HTERT RPE-1 (cell line): Measurements from ENCODE around the gene KPNA4.
"Not testable (repeated sequence)": the region's sequence is repeated elsewhere in the genome, so short reads cannot be mapped to it uniquely, and the experiment has no call there.

ENCODE experiments used
- in situ Hi-C: fragments of 300-500 bp; cut with MboI; formaldehyde crosslinking; loops from 4 replicates; pipeline ENCODE4 v1.14.3; 2020; ENCODE audit warnings: low sequenced_read_pairs

Gene KPNA4

GRCh38 chr3:160565442-160566403 lies at the start of gene KPNA4:
Gene KPNA4 (minus strand): TSS chr3:160565571. CDS start chr3:160565282, 289 bp downstream.
- in situ Hi-C loops = no loop called here

GRCh38 chr3:160613661-160614060 lies 48.3 kb upstream of the KPNA4 start:
- in situ Hi-C loops = no loop called here

GRCh38 chr3:160612386-160613075 lies 47.2 kb upstream of the KPNA4 start:
- in situ Hi-C loops = no loop called here

GRCh38 chr3:160611141-160611540 lies 45.8 kb upstream of the KPNA4 start:
- in situ Hi-C loops = no loop called here

- in situ Hi-C loops = no loop called here
Observed at GRCh38 chr3:160608870-160609269, 43.5 kb upstream of the KPNA4 start.

- in situ Hi-C loops = no loop called here
Observed at GRCh38 chr3:160607826-160608225, 42.5 kb upstream of the KPNA4 start.

- in situ Hi-C loops = no loop called here
Observed at GRCh38 chr3:160605315-160605714, 39.9 kb upstream of the KPNA4 start.

- in situ Hi-C loops = not testable (repeated sequence)
Observed at GRCh38 chr3:160603845-160604244, 38.5 kb upstream of the KPNA4 start.

GRCh38 chr3:160602259-160602658 lies 36.9 kb upstream of the KPNA4 start:
- in situ Hi-C loops = no loop called here

- in situ Hi-C loops = no loop called here
Observed at GRCh38 chr3:160601288-160601687, 35.9 kb upstream of the KPNA4 start.

- in situ Hi-C loops = no loop called here
Observed at GRCh38 chr3:160598865-160599264, 33.5 kb upstream of the KPNA4 start.

GRCh38 chr3:160588023-160588422 lies 22.7 kb upstream of the KPNA4 start:
- in situ Hi-C loops = no loop called here

- in situ Hi-C loops = no loop called here
Observed at GRCh38 chr3:160587105-160587504, 21.7 kb upstream of the KPNA4 start.

GRCh38 chr3:160586679-160587078 lies 21.3 kb upstream of the KPNA4 start:
- in situ Hi-C loops = no loop called here

- in situ Hi-C loops = no loop called here
Observed at GRCh38 chr3:160583451-160583850, 18.1 kb upstream of the KPNA4 start.

GRCh38 chr3:160580938-160581337 lies 15.6 kb upstream of the KPNA4 start:
- in situ Hi-C loops = no loop called here

- in situ Hi-C loops = no loop called here
Observed at GRCh38 chr3:160577556-160578195, 12.3 kb upstream of the KPNA4 start.

- in situ Hi-C loops = no loop called here
Observed at GRCh38 chr3:160577093-160577492, 11.7 kb upstream of the KPNA4 start.

- in situ Hi-C loops = no loop called here
Observed at GRCh38 chr3:160576621-160577020, 11.2 kb upstream of the KPNA4 start.

- in situ Hi-C loops = no loop called here
Observed at GRCh38 chr3:160575589-160575988, 10.2 kb upstream of the KPNA4 start.

- in situ Hi-C loops = no loop called here
Observed at GRCh38 chr3:160574636-160575035, 9.3 kb upstream of the KPNA4 start.
